Mucosa of stomach (tissue), 1 donor: ENCODE results near the gene TOMM22.

ENCODE experiments used
- H3K27me3 ChIP-seq: one replicate; pipeline ENCODE4 v1.7.0; 2013; ENCODE audit warnings: mild to moderate bottlenecking, low read length; ENCODE audit not compliant: control insufficient read depth, insufficient read depth
- H3K36me3 ChIP-seq: one replicate; pipeline ENCODE4 v1.7.0; 2013; ENCODE audit warnings: low read length; ENCODE audit not compliant: control insufficient read depth, insufficient read depth
- H3K4me1 ChIP-seq: one replicate; pipeline ENCODE4 v1.7.0; 2013; ENCODE audit warnings: mild to moderate bottlenecking, low read length; ENCODE audit not compliant: control insufficient read depth, insufficient read depth
- H3K4me3 ChIP-seq: one replicate; pipeline ENCODE4 v1.7.0; 2013; ENCODE audit warnings: low read length
- H3K9ac ChIP-seq: one replicate; pipeline ENCODE4 v1.7.0; 2013; ENCODE audit warnings: mild to moderate bottlenecking, low read length, moderate library complexity
- H3K9me3 ChIP-seq: one replicate; pipeline ENCODE4 v1.7.0; 2013; ENCODE audit warnings: mild to moderate bottlenecking, low read length, moderate library complexity; ENCODE audit not compliant: control insufficient read depth
- donor health status: Pancreatic carcinoma.

The TOMM22 gene

DNA sequence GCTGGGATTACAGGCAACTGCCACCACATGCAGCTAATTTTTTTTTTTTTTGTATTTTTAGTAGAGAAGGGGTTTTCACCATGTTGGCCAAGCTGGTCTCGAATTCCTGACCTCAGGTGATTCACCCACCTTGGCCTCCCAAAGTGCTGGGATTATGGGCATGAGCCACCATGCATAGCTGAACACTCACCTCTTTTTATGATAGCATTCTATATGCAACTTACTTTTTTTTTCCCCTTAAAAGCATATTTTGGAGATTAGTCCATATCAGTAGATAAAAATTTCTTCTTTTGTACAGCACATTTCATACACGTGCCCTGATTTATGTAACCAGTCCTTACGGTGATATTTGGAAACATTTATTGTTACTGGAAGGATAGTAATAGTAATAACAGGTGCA, 38.6 kb downstream of the TOMM22 start:
- Histone ChIP-seq H3K9me3 (no peaks in the 10 kb centered on the region), H3K36me3 (peaks cover 19% of the 10 kb centered on the region), H3K27me3 (no peaks in the 10 kb centered on the region), H3K4me1 (peaks cover 12% of the 10 kb centered on the region), H3K4me3 (no peak overlapping the region), H3K9ac (no peak overlapping the region)

DNA sequence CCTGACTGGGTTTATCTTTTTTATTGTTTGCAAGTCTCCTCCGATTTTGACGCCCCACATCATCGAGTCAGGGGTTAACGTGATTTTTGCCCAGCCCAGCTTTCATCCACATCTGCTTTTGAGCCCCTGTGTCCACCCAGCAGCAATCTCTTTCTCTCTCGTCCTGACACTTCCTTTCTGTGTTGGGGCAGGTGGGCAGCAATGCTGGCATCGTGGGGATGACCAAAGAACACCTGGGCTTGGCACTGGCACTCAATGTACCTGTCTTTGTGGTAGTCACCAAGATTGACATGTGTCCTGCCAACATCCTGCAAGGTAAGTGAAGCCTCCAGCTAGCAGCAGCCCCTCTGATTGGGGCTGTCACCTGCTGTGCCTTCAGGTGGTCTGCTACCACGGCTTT, 39.8 kb downstream of the TOMM22 start:
- Histone ChIP-seq H3K4me1 (peaks cover 12% of the 10 kb centered on the region), H3K4me3 (no peak overlapping the region), H3K9ac (no peak overlapping the region), H3K36me3 (peaks cover 22% of the 10 kb centered on the region), H3K9me3 (no peaks in the 10 kb centered on the region), H3K27me3 (no peaks in the 10 kb centered on the region)

DNA sequence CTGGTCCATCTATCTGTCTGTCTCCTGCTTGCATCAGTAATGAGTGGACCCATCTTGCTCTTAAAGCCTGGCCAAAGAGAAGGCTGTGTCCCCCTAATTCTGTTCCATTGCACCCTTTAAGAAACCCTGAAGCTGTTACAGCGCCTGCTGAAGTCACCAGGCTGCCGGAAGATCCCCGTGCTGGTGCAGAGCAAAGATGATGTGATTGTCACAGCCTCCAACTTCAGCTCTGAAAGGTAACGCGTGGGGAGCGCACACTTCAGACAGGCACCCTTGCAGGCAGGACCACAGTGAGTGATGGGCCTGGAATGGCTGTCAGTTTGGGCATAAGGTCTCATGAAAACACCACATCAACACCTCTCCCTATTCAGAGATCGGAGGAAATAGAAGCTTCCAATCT, 42.4 kb downstream of the TOMM22 start:
- Histone ChIP-seq H3K4me1 (no peaks in the 10 kb centered on the region), H3K36me3 (peaks cover 41% of the 10 kb centered on the region), H3K4me3 (no peak overlapping the region), H3K27me3 (no peaks in the 10 kb centered on the region), H3K9me3 (no peaks in the 10 kb centered on the region), H3K9ac (no peak overlapping the region)

DNA sequence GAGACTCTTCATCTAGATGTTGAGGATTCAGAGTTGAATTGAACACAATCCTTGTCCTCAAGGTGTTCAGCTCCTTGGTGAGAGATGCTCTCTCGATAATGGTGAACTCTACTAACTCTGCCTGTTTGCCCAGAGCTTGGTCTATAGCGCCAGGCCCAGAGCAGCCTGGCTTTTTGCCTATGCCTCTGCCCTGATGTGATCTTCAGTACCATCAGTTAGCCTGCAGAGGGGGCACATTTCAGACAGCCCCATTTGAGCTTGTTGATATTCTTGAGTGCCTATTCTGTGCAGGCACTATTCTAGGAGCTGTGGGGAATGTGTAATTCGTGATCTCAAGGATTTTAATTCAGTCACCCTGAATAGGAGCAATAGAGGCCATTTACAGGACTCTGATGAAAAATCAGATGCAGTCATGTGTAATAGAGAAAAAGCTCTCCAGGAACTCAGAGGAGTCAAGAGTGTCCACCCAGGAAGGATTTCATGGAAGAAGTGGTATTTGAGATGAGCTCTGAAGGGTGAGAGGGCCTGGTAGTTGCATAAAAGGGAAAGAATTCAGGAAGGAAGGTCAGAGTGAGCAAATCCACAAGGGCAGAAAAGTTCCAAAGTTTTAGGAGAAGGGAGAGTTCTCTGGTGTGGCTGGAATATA, 43.3 kb downstream of the TOMM22 start:
- H3K9me3 ChIP-seq: no peaks in the 10 kb centered on the region
- no peak overlapping the region for H3K4me3 ChIP-seq
- no peaks in the 10 kb centered on the region for H3K4me1 ChIP-seq
- peaks cover 49% of the 10 kb centered on the region for H3K36me3 ChIP-seq
- H3K9ac ChIP-seq: no peak overlapping the region
- no peaks in the 10 kb centered on the region for H3K27me3 ChIP-seq

DNA sequence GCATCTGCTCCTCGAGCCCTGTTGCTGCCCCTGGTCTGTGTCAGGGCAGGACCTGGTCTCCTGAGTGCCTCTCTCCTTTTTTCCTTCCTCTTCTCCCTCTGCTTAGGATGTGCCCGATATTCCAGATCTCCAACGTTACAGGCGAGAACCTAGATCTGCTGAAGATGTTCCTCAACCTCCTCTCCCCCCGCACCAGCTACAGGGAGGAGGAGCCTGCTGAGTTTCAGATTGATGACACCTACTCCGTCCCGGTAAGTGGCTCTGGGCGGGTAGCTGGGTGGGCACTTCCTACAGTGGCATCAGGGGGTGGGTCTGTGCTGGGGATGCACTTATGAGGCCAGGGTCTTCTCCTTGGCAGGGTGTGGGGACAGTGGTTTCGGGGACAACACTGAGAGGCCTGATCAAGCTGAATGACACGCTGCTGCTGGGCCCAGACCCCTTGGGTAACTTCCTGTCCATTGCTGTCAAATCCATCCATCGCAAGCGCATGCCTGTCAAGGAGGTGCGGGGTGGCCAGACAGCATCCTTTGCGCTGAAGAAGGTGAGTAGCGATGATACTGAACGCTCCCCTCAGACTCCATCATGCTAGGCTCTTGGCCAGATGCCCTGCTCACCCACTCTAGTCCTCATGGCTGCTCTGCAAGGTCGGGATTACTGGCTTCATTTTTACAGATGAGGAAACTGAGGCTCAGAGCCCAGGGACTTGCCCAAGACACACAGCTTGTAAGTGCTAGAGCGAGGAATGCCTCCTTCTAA, 44.3 kb downstream of the TOMM22 start:
- Histone ChIP-seq H3K9ac (no peak overlapping the region), H3K27me3 (no peaks in the 10 kb centered on the region), H3K9me3 (no peaks in the 10 kb centered on the region), H3K36me3 (peaks cover 53% of the 10 kb centered on the region), H3K4me1 (no peaks in the 10 kb centered on the region), H3K4me3 (no peak overlapping the region)

DNA sequence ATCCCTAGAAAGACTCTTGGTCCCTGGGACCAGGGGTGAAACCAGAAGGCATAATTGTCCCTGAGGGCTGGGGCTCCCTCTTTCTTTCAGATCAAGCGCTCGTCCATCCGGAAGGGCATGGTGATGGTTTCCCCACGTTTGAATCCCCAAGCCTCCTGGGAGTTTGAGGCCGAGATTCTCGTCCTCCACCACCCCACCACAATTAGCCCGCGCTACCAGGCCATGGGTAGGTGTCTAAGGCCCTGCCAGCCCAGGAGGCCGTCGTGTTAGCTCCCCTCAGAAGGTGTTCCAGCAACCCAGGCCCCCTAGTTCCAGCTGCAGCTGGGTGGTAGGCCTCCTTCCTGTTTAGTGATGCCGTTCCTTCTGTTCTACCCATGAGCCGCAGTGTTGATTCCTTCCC, 45.4 kb downstream of the TOMM22 start:
- Histone ChIP-seq H3K9me3 (no peaks in the 10 kb centered on the region), H3K9ac (no peak overlapping the region), H3K4me1 (peaks cover 2% of the 10 kb centered on the region), H3K36me3 (peaks cover 53% of the 10 kb centered on the region), H3K27me3 (no peaks in the 10 kb centered on the region), H3K4me3 (no peak overlapping the region)

DNA sequence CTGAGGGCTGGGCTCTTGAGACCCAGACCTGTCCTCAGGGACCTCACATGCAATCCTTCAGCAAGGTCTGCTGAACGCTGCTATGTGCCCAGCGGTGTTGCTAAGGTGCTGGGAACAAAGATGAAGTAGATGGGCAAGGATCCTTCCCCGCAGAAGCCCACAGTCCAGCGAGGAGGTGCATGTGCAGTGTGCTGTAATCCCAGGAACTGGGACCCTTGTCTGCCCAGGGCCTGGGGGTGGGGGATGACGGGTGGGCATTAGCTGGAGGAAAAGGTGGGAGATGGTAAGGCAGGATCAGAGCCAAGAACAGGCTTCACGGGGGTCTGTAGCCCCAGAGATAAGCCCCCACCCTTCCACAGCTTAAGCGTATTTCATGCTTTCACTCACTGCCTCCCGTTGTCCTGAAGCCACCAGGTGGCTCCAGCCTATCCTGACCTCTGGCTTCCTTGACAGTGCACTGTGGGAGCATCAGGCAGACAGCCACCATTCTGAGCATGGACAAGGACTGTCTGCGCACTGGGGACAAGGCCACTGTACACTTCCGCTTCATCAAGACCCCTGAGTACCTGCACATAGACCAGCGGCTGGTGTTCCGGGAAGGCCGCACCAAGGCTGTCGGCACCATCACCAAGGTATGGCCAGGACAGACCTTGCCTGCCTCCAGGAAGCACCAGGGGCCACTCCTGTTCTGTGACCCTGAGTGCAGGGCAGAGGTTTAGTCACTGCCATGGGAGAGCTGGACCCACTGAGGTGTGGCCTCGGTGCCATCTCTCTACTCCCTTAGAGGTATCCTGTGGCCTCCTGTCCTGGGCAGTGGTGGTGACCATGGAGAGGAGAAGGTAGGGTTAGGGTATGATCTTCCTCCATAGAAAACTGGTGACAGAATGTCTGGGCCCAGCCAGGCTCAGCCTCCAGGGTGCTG, 46.0 kb downstream of the TOMM22 start:
- no peak overlapping the region for H3K9ac ChIP-seq
- no peak overlapping the region for H3K4me3 ChIP-seq
- peaks cover 9% of the 10 kb centered on the region for H3K4me1 ChIP-seq
- no peaks in the 10 kb centered on the region for H3K27me3 ChIP-seq
- H3K9me3 ChIP-seq: no peaks in the 10 kb centered on the region
- H3K36me3 ChIP-seq: peaks cover 53% of the 10 kb centered on the region

DNA sequence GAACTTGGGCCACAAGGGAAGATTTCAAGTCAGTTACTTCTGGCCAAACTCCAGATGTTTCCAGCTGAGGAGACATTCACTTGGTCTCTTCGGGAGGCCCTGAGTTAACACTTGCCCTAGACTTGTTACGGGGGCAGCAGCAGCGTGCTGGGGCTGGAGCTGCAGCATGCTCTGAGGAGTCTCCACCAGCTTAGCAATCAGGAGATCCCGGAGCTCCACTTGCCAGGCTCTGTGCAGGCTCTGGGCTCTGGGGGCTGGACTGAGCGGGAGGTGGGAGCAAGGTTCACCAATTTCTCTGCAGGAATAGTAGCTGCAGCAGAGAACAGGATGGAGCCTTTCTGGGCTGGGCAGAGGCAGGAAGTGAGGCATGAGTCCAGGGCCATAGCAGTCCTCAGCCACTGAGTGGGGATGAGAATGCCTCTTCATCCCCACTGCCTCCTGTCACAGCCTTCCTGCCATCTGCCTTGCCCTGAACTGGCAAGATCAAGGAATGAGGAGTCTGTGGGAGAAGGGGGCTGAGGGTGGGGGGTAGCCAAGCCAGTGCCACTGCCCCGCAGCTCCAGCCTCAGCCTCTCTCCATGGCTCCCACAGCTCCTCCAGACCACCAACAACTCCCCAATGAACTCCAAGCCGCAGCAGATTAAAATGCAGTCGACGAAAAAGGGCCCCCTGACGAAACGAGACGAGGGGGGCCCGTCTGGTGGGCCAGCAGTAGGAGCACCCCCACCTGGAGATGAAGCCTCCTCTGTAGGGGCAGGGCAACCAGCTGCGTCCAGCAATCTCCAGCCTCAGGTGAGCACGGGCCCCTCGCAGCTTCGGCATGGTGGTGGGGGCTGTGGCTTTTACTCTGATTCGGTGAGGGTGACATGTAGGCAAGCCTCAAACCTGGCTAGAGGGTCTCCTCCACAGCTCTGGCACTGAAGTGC, 47.4 kb downstream of the TOMM22 start:
- no peaks in the 10 kb centered on the region for H3K9me3 ChIP-seq
- H3K27me3 ChIP-seq: no peaks in the 10 kb centered on the region
- H3K9ac ChIP-seq: no peak overlapping the region
- peaks cover 53% of the 10 kb centered on the region for H3K36me3 ChIP-seq
- H3K4me3 ChIP-seq: no peak overlapping the region
- peaks cover 23% of the 10 kb centered on the region for H3K4me1 ChIP-seq

DNA sequence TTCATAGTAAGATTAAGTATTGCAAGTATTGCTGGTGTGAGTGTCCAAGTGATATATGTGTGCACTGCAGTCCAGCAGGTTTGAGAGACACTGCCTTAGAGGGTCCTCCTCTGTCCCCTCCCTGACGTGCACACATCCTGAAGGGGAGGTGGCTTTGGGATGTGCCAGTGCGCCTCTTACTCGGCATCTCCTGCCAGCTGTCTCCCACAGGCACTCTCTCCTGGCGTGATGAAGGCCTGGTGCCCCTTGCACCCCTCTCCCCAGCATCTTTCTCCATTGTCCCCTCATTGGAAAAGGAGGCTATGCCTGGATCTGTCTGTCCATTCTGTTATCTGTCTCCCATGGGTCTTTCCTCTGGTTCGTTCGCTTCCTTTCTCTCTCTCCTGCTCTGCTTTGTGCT, 48.2 kb downstream of the TOMM22 start:
- H3K9me3 ChIP-seq: no peaks in the 10 kb centered on the region
- H3K4me3 ChIP-seq: no peak overlapping the region
- no peaks in the 10 kb centered on the region for H3K27me3 ChIP-seq
- peaks cover 45% of the 10 kb centered on the region for H3K36me3 ChIP-seq
- H3K9ac ChIP-seq: no peak overlapping the region
- peaks cover 29% of the 10 kb centered on the region for H3K4me1 ChIP-seq

DNA sequence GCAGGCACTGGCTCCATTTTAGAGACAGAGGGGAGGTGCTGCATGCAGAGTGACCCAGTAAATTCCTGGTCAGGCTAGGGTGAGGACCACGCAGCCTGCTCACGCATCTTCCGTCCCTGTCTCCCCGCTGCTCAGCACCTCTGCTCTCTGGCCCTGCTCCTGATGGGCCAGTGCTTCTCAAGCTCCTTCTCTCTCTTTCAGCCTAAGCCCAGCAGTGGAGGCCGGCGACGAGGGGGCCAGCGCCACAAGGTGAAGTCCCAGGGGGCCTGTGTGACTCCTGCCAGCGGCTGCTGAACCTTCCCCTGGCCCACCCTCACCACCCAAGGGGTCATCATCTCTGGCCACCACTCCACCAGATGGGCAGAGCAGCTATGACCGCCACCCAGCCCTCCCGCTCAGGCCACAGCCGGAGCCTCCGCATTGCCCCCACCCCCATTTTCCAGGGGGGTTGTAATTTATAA, 48.7 kb downstream of the TOMM22 start:
- Histone ChIP-seq H3K9me3 (no peaks in the 10 kb centered on the region), H3K36me3 (peaks cover 44% of the 10 kb centered on the region), H3K27me3 (no peaks in the 10 kb centered on the region), H3K4me3 (no peak overlapping the region), H3K4me1 (peaks cover 33% of the 10 kb centered on the region), H3K9ac (no peak overlapping the region)

DNA sequence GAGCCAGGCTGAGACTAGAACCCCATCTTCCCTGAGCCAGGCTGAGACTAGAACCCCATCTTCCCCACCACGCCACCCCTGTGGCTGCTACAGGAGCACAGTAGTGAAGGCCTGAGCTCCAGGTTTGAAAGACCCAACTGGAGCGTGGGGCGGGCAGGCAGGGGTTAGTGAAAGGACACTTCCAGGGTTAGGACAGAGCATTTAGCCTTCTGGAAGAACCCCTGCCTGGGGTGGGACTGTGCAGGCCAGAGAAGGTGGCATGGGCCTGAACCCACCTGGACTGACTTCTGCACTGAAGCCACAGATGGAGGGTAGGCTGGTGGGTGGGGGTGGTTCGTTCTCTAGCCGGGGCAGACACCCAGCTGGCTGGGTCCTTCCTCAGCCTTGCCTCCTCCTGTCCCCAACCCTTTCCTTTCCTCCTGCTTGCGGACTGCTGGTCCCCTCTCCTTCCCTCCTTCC, 50.0 kb downstream of the TOMM22 start:
- peaks cover 40% of the 10 kb centered on the region for H3K4me1 ChIP-seq
- H3K9ac ChIP-seq: no peak overlapping the region
- peaks cover 38% of the 10 kb centered on the region for H3K36me3 ChIP-seq

More for the DNA sequence above, 50.0 kb downstream of the TOMM22 start:
- H3K4me3 ChIP-seq: no peak overlapping the region
- no peaks in the 10 kb centered on the region for H3K27me3 ChIP-seq
- H3K9me3 ChIP-seq: no peaks in the 10 kb centered on the region
